Stimulated activated CD4-positive, alpha-beta T cell treated with anti-CD3 and anti-CD28 coated beads, Interleukin-4, amount 100 ng/mL, for 48 hours (primary cell): Measurements from ENCODE around the gene JAG1.
"Not testable (repeated sequence)": the region's sequence is repeated elsewhere in the genome, so short reads cannot be mapped to it uniquely, and the experiment has no call there.

Experiments
- DNase-seq, 2 donors: peaks; one replicate each; pipeline ENCODE4 v3.0.0-alpha.2; 2020; ENCODE audit warnings: low read depth in 2 of 2

JAG1 gene

DNA sequence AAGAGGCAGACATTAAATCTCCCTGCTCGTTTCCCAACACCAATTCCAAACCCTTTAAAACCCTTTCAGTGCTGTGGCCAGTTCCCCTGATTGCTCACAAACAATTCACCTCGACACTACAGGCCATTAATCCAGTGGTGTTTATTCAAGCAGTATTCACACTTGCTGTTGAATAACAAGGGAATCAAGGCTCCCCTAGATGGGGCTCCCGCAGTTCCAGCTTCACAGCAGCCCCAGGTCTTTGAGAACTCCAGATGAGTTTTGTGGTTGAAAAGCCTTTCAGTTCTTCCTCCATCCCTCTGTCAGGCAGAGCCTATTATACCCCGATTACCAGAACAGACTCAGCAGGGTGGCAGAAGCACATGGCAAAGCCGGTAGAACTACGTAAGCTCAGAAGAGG, 36.2 kb downstream of the JAG1 start:
- no peak for DNase-seq

DNA sequence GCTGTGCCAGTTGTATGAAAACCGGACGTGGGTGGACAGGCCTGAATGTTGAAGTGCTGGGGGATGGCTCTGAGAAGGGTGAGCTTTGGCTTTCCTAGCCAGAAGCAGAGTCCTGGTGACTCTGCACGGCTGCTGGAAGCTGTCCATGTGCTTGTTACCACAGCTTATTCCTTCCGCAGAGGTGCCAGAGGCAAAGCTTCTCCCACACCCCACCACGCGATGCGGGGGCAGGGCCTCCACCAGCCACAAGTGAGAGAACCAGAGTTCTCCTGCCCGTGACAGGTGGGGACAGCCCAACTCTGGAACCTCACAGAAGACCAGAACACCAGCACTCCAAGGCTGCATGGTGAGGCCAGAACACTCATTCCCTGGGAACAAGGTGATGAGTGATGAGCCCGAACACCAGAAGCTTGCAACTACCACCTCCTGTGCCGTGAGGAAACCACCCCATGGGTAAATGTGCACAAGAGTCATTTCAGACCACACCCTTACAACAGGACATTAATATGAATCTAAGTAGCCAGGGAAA, 36.7 kb downstream of the JAG1 start:
- DNase-seq: no peak

DNA sequence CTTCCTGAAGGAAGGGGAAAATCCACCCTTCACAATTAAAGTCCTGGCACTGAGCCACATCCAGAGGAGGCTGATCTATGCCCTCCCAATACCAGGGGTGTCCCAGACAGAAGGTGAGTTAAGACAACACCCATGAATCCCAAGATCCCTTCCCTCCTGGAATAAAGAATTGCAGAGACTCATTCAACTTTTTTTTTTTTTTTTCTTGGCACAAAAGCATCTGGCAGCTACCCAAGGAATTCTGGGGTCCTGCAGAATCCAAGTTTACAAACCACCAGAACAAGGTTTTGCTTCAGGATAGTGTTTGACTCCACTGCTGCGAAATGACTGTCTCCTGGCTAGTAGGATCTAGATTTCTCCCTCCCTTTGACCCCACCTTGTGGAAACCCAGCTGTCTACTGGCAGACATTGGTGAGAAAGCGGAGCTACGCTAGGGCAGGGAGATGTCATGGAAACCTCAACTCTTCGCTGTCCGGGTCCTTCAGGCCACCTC, 37.4 kb downstream of the JAG1 start:
- no peak for DNase-seq

DNA sequence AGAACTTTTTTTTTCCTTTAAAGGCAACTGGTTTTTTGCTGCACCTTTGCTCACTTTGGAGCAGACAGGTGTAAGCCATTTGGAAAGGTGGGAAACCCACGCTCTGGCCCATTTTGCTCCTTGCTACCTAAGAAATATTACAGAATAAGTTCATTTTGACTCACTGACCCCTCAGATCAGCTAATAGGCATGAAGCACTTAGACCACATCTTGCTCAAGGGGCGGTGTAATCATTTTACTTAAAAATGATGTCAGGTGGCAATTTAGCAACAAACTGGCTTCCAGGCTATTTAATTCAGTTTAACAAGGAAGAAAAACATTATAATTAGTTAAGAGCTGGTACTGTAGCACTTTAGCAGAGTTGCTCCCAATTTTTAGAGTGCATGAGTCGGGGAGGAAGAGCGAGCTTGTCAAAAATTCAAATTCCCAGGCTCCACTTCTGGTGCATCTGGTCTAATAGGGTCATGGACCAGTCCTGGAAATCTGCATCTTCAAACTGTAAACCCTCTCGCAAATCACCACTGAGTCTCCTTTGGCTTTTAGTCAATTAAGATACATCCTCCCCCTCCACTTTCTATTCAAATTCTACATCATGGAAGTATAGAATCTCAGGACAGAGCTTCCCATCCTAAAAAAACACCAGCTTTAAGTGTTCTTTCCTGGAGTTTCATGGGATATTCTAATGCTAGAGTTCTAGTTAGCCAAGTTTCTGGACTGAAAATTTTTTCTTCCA, 38.2 kb downstream of the JAG1 start:
- DNase-seq: no peak

DNA sequence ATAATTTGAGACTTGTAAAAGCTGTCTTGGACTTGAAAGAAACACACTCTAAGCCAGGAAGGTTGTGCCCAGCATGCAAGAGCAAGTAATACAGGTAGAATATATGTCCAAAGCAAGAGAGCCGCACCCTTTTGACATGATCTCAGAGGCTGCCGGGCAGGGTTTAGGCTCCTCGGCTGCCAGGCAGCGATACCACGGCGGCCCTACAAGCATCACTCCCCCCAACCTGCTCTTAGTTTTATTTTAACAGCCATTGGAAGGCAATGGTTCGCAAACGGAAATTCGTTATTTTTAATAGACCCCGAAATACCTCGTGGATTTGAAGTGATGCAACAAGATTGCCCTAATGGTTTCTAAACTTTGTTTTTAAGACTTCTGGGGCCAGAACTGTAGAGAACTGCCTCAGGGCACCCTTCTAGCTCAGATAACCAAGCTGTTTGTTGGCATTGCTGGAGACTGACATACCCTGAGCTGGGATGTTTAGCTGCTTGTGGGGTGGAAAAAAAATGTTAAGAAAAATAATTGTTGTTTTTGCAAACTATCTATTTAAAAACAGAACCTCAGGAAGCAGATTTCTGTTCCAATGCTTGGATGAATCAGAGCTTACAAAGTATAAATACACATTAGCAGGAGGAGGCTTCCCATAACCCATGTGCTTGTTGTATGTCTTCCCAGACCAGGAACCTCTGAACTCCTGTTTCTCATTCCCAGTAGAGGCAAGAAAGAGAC, 39.0 kb downstream of the JAG1 start:
- DNase-seq: no peak

DNA sequence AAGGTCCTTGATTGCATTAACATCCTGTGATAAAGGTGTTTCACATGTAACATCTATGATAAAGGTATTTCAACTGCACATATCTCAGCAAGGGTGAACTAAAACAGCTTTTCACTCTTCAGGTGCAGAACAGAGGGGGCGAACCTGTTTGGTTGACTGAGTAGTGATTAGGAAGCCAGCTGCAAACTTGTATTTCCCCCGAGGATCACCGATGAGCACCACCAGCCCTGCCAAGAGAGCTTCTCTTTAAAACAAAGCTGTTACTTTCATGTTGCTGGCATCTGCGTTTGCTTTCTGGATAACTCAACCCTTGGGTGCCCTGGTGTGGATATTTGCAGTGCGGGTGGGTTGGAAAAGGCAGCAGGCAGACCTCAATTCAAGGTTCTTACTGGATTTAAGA, 39.6 kb downstream of the JAG1 start:
- no peak for DNase-seq

DNA sequence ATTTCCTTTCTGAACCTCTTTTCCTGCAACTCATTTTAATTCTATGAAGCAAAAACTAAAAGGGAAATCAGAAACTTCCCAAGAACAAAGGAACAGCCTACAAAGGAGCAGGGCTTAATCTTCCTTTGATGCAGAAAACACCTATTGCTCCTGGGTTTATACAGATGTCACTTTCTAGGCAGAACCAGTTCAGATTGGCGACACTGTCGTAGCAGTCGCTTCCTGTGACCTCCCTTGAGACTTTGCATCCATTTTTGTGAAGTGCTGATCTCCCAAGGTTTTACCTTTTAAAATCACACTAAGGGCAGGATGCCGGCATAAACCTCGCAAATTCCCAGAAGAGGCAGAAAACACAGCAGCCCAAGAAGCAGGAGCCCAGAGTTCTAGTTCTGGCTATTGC, 40.1 kb downstream of the JAG1 start:
- DNase-seq: no peak

DNA sequence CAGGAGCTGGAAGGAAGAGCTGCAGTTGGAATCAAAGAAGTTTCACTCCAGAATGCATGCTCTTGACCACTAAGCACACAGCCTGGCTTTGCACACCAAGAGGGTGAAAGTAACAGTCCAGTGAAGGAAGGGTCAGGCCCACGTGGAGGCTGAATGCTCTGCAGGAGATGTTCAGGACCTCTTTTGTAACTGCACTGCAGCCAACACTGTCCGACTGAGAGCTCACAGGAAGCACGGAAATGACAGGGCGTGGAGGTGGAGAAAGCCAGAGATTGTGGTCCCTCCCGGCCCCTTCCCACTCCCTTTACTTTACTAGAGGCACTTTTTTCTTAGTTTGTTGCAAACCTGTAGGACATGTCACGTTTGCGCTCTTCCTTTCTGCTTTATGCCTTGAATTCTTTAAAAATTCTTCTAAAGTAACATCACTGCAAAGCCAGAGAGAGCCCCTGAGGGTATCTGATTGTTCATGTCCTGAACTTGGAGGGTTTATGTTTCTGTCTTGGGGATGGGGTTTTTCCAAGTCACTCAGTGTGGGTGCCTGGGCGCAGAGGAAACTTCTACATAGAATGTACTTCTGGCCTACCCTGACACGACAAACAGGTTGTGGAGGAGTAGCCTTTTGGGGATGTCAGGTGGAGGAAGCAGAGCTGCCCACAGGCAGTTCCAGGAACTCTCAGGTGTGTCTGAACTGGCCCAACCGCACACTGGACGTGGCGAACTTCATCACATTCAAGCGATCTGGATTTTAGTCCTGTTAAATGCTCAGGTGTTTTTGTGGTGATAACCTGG, 40.9 kb downstream of the JAG1 start:
- DNase-seq: no peak

DNA sequence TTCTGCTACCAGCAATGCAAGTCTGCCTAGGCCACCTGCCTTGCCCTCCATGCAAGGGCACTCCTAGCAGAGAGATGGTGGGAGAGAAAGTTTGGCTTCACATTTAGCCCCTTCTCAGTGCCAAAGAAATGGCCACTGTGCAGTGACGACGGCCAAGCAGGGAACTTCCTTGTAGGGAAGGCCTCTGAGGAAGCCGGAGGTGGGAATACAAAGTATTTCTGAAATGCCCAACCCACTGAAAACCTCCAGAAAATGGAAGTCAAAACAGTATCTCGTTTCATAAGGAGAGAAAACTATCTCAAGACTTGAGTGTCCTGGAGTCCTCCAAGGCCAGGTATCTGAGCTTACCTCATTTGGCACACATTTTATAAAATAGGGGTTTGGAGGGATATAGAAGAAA, 42.7 kb downstream of the JAG1 start:
- DNase-seq: no peak

DNA sequence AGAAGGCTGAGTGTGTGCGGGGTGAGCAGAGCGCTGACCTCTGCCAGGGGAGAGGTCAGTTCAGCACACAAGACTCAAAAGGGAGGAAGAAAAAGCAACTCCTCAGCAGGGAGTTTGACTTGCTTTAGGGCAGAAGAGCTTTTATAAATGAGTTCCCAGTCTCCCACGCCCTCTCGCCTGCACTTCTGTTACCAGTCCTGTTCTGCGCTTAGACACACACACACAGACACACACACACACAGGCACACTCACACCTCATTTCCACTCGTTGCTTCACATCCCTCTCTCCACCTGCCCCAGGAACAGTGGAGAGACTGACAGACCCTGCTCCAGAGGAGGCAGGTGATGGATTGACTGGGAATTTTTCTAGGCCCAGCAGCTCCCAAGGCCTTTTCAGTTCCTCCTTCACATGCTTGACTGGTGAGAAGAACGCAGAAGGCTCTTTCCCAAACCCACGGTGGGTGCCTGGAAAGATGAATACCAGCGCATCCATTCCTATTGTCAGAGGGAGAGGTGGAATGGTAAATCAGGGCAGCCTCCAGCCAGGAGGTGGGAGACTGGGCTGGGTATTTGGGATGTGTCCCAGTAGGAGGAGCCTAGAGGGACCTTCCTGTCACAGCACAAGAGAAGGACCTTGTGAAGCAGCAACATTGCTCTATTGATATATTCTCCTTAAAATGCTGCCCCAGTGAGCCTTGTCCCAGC, 43.7 kb downstream of the JAG1 start:
- no peak for DNase-seq

DNA sequence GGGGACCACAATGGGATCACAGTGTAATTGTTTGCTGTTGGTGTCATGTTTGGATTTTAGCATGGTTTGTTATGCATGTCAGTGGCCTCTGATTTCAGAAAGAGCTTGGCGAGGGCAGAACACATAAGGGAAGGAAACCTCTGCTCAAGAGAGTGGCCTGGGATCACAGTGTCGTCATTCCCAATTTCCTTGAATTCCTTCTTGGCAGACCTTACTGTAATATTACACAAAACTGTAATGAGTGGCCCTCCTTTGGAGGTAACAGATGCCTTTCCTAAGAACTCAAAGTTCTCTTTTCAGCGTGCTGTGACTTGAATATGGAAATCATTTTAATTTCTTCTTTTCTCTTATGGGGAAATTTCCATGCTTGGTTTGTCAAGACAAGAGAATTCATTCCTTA, 46.9 kb downstream of the JAG1 start:
- DNase-seq: no peak

DNA sequence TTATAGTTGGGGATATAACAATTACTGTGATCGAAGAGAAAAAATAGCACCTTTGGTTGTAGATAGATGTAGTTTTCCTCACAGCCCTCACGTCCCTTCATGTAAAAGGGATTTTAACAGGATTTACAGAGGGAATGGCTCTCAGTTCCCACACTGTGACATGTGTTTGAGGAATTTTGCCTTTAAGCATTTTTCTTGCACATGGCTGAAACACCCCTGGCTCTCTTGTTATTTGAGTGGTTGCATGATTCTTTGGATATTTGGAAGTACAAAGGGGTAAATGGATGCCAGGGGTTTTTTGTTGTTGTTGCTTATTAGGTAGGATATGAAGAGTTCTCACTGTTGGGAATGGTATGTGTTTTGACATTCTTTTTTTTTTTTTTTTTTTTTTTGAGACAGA, 48.2 kb downstream of the JAG1 start:
- no peak for DNase-seq

DNA sequence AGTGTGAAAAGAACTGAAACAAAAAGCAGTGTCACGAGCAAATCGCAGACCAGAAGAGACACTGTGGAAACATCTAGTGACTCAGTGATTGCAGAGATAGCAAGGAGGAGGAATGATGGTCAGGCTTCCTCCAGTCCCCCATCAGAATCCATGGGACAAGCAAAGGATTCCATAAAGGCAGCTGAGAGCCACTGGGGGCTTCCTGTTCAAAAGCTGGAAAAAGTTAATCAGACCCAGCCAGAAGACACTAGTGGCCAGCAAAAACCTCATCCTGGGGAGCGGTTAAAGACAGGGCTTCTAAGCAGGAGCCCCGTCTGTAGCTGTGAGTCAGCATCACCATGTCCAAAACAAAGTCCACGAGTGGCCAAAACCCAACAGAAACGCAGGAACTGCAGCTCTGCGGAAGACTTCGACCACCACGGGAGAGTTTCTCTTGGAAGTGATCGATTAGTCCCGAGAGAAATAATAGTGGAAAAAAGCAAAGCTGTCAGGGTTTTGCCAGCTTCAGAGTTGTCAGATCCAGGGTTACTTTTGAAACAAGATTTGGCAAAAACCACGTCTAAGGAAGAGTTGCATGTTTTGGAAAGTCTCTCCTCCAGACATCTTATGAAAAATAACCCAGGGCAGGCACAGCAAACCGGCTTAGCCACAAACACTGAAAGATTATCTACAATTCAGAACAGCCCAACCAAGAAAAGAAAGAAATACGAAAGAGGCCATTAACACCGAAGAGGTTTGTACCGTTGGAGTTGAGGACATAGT, 51.0 kb downstream of the JAG1 start:
- no peak for DNase-seq

DNA sequence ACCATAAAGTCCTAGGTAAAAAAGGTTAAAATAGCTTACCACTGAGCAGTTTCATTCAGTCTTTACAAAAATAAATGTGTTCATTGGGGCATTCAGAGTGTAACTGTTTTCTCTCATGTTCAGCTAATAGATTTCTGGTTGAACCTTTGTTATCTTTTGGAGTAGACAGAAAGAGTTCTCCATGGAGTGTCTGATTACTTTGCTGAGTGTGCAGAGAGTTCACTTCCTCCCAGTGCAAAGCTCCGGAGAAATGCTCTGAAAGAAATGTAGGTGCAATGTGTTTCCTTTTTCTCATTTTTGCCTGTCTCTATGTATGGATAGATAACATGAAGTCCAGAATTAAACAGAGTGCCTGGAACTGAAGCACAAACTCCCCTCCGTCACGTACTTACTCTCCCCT, 52.6 kb downstream of the JAG1 start:
- DNase-seq: no peak

DNA sequence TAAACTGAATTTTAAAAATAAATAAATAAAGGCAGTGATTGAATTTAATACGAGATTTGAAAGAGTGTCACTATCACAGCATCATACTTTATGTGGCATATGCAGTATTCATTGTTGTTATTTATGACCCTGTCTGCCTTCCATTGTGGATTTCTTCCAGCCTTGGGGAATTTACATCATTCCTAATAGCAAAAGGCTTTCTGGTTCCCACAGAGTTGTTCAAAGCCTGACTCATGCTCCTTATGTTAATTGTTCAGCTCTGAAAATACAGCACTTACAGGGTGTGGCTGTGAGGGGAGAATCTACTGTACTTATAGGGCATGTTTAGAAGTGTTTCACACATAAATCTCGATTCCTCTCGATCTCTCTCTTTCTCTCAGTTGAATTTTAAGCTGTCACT, 54.4 kb downstream of the JAG1 start:
- no peak for DNase-seq

DNA sequence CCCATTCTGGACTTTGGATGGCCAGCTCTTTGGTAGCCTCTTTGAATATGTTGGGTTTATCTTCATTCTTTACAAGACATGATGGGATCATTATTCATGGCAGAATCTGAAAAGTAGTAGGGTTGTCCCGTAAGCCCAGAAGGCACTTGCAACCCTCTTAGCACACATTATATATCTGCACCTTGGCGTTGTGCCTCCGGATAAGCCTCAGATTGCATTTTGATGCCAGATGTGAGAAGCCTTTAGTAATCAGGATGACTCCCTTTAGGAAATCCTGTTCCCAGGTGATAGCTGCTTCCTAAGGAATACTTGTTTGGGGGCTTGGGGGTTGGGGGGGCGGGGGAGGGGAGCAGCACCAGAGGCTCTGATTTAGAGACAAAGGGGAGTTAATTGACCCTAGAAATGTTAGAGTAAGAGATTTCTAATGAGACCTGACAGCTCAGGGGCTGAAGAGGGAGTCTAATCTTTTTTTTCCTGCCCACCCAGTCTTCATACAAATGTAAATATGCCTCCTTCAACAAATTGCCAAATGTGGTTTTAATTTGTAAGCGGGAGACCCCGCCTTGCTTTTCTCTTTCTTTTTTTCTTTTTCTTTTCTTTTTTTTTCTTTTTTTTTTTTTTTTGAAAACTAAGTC, 55.1 kb downstream of the JAG1 start:
- DNase-seq: no peak

DNA sequence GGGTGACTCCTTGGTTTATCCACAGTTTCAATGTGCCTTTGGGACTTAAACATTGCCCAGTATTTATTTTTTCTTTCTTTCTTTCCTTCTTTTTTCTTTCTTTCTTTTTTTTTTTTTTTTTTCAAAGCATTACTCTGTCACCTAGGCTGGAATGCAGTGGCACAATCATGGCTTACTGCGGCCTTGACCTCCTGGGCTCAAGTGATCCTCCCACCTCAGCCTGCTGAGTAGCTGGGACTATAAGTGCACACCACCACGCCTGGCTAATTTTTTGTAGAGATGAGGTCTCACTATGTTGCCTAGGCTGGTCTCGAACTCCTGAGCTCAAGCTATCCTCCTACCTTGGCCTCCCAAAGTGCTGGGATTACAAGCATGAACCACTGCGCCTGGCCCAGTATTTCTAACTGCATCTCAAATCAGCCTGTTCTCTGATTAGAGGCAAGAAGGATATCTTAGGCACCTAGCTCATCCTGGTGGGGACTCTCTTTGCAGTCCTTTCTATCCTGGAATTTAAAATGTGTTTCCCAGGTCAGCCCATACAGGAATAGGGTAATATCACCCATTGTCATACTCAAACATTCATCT, 56.2 kb downstream of the JAG1 start:
- not testable (repeated sequence) for DNase-seq

DNA sequence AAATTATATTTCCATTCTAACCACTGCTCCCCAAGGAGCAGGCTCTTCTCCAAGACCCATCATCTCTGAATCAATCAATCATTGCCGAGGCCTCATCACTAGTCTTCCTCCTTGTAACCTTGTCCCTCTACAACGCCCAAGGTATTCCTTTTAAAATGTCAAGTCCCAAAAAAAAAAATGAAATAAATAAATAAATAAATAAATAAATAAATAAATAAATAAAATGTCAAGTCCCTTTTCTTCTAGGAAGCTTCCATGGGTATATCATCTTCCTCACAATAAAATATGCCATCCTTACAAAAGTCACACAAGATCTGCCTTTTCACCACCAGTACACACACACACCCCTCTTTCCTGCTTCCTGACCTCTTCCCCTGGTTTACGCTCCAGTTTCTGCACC, 57.6 kb downstream of the JAG1 start:
- no peak for DNase-seq

DNA sequence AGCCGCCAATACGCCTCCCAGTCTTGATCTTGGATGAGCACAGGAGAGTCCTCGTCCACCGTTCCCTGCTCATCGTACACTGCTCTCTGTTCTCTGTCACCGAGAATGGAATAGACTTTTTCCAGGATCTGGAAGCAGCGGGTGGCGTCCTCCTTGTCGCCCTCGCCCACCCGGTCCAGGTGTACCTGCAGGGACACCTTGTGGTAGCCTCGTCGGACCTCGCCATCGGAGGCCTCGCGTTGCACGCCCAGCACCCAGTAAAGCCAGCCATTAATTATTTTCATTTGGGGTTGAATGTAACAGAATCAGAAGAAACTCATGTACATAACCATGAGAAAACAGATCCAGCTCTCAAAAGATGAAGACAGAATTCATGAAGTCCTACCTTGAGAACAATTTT, 59.9 kb downstream of the JAG1 start:
- DNase-seq: no peak

DNA sequence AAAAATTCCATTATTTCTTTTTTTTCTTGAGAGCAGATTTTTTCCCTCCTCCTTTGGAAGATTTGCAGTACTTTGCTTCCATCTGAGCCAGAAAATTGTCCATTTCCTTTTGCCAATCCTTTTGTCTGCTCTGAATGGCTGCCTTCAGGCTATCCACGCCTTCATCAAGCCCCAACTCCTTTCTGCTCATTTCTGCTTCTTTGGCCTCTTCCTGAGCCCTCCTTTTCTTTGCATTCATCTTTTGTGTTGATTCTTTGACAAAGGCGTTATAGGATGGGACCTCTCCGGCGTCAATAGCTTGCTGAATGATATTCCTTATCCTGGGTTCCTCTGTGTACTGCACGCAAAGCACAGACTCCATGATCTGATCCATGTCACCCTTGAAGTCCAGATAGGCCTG, 60.4 kb downstream of the JAG1 start:
- DNase-seq: not testable (repeated sequence)
